Endothelial cell of umbilical vein (primary cell): ENCODE results near the gene MAN2B2. TPM values are rescaled to one million over a fixed set of nuclear protein-coding genes. Genes with fewer than 3 reads are reported as not detected.

Experiments
- BruUV-seq: library from RNA; stranded (reverse); fragments of 400-500 nt; replicated peaks from 2 replicates; lab custom pipeline; 2021; lab: Mats Ljungman, UMichigan
- CTCF ChIA-PET: fragments of 300-600, 350-600 bp; sonication (Branson Sonifier 250); formaldehyde crosslinking; loops from one replicate; lab custom pipeline; 2021; ENCODE audit warnings: antibody characterized with exemption, inconsistent platforms; lab: Charles Lee
- POLR2A ChIA-PET: fragments of 300-600, 350-600 bp; sonication (Branson Sonifier 250); formaldehyde crosslinking; loops from one replicate; lab custom pipeline; 2021; ENCODE audit warnings: antibody characterized with exemption, inconsistent platforms; lab: Charles Lee
- DNase-seq: peaks from one replicate; pipeline ENCODE4 v3.0.0-alpha.2; 2011; ENCODE audit warnings: low read depth, low spot score
- FAIRE-seq: peaks from 2 replicates; lab custom pipeline; 2011; peaks lifted over from hg19 to GRCh38; lab: Jason Lieb, UNC
- H2AFZ ChIP-seq: 2 replicates; pipeline ENCODE4 v1.6.0; 2012; ENCODE audit warnings: low read depth, low read length, control low read depth, inconsistent platforms
- H3K27ac ChIP-seq: 2 replicates; pipeline ENCODE4 v1.5.1; 2011; ENCODE audit warnings: low read depth, mild to moderate bottlenecking, control low read depth, low read length, moderate library complexity; ENCODE audit not compliant: insufficient read depth
- H3K27me3 ChIP-seq, 2 experiments: 2 replicates each; pipeline versions ENCODE4 v1.6.0 to v1.6.1; 2011; ENCODE audit warnings: low read length in 2 of 2, mixed read lengths in 1 of 2; ENCODE audit not compliant: control insufficient read depth in 2 of 2, insufficient read depth in 2 of 2
- H3K36me3 ChIP-seq, 2 experiments: 2 replicates in 1 of 2; 3 replicates in 1 of 2; pipeline ENCODE4 v1.5.1; 2011; ENCODE audit warnings: low read length in 2 of 2, mild to moderate bottlenecking in 1 of 2, moderate library complexity in 1 of 2; ENCODE audit not compliant: control insufficient read depth in 2 of 2, insufficient read depth in 2 of 2; ENCODE audit errors: extremely low read depth in 1 of 2
- H3K4me1 ChIP-seq: 3 replicates; pipeline ENCODE4 v1.5.1; 2011; ENCODE audit warnings: mild to moderate bottlenecking, low read length; ENCODE audit not compliant: control insufficient read depth, insufficient read depth; ENCODE audit errors: extremely low read depth
- H3K4me2 ChIP-seq: 2 replicates; pipeline ENCODE4 v1.6.1; 2011; ENCODE audit warnings: low read length, control low read depth, mixed read lengths; ENCODE audit not compliant: insufficient read depth
- H3K4me3 ChIP-seq, 3 experiments: fragments of 200-600 bp in 1 of 3; sonication (generic), shearing (Covaris generic) in 1 of 3; replicated peaks in 1 of 3; 2 replicates each; pipeline ENCODE4 v1.5.1; 2011 to 2016; ENCODE audit warnings: control low read depth in 3 of 3, low read length in 3 of 3, mild to moderate bottlenecking in 2 of 3, inconsistent platforms in 1 of 3, low read depth in 1 of 3, moderate library complexity in 1 of 3; ENCODE audit not compliant: insufficient read depth in 1 of 3
- H3K79me2 ChIP-seq: 2 replicates; pipeline ENCODE4 v1.6.0; 2012; ENCODE audit warnings: low read length, inconsistent platforms; ENCODE audit not compliant: control insufficient read depth, insufficient read depth
- H3K9ac ChIP-seq: replicated peaks from 2 replicates; pipeline ENCODE3; 2011; ENCODE audit warnings: low read length, control low read depth; ENCODE audit not compliant: insufficient read depth; ENCODE audit errors: extremely low read depth
- H3K9me1 ChIP-seq: replicated peaks from 3 replicates; pipeline ENCODE4 v1.6.0; 2011; ENCODE audit warnings: mild to moderate bottlenecking, low read length; ENCODE audit not compliant: control insufficient read depth, insufficient read depth; ENCODE audit errors: extremely low read depth
- H3K9me3 ChIP-seq: replicated peaks from 2 replicates; pipeline ENCODE4 v1.5.1; 2012; ENCODE audit warnings: low read length, inconsistent platforms; ENCODE audit not compliant: control insufficient read depth, insufficient read depth
- H4K20me1 ChIP-seq: replicated peaks from 2 replicates; pipeline ENCODE3; 2011; ENCODE audit warnings: mild to moderate bottlenecking, low read length; ENCODE audit not compliant: control insufficient read depth, insufficient read depth; ENCODE audit errors: extremely low read depth
- CTCF ChIP-seq, 2 donors: IDR thresholded peaks; 1 replicate in 1 of 2; 2 replicates in 1 of 2; pipeline ENCODE4 v1.5.1; 2011; ENCODE audit warnings: low read length in 2 of 2, mild to moderate bottlenecking in 2 of 2, moderate library complexity in 2 of 2, control low read depth in 1 of 2, inconsistent platforms in 1 of 2, low read depth in 1 of 2; ENCODE audit not compliant: insufficient read depth in 1 of 2; ENCODE audit errors: extremely low read depth in 1 of 2
- EZH2 ChIP-seq: IDR thresholded peaks from 2 replicates; pipeline ENCODE4 v1.6.1; 2012; ENCODE audit warnings: borderline replicate concordance, low read depth, mild to moderate bottlenecking, moderate library complexity, low read length, inconsistent platforms; ENCODE audit not compliant: severe bottlenecking
- FOS ChIP-seq: IDR thresholded peaks from 2 replicates; pipeline ENCODE4 v1.6.1; 2011; ENCODE audit warnings: mild to moderate bottlenecking, low read length, moderate library complexity, borderline replicate concordance; ENCODE audit not compliant: insufficient read depth
- GATA2 ChIP-seq: IDR thresholded peaks from 2 replicates; pipeline ENCODE4 v1.7.0; 2011; ENCODE audit warnings: low read depth, mild to moderate bottlenecking, moderate library complexity, mixed read lengths, low read length; ENCODE audit not compliant: insufficient read length, insufficient read depth
- JUN ChIP-seq: IDR thresholded peaks from 2 replicates; pipeline ENCODE4 v1.6.1; 2011; ENCODE audit warnings: borderline replicate concordance, low read depth; ENCODE audit not compliant: insufficient read length, insufficient read depth
- MYC ChIP-seq: IDR thresholded peaks from one replicate; pipeline ENCODE4 v1.6.1; 2011; ENCODE audit warnings: mild to moderate bottlenecking, low read depth, low read length
- POLR2A ChIP-seq: IDR thresholded peaks from 2 replicates; pipeline ENCODE4 v1.6.1; 2012; ENCODE audit warnings: low read depth, mild to moderate bottlenecking, control low read depth, low read length
- POLR2AphosphoS5 ChIP-seq: IDR thresholded peaks from 2 replicates; pipeline ENCODE4 v1.6.1; 2012; ENCODE audit warnings: low read depth, mild to moderate bottlenecking, control low read depth, low read length, moderate library complexity; ENCODE audit not compliant: insufficient read depth
- dilution Hi-C: fragments of 300-500 bp; cut with MboI; formaldehyde crosslinking; loops from one replicate; pipeline ENCODE4 v1.15.0; 2019; ENCODE audit warnings: low sequenced_read_pairs; ENCODE audit not compliant: extremely low pct_ligation_motif_present
- intact Hi-C: fragments of 100-400 bp; cut with micrococcal nuclease; formaldehyde crosslinking; loops from one replicate; pipeline ENCODE4 v1.10.0; 2022
- polyA plus RNA-seq, 4 experiments: library from polyadenylated mRNA; depleted of rRNA in 3 of 4; stranded (reverse) in 3 of 4; unstranded in 1 of 4; fragments of >200 nt; gene quantifications; 2 replicates each; pipeline versions ENCODE4 v1.2.1 to v1.2.3, GENCODE V29; 2011 to 2012; ENCODE audit warnings: missing spikeins in 1 of 4
- total RNA-seq: library from RNA; stranded (reverse); gene quantifications from 2 replicates; pipeline ENCODE4 v1.2.3, GENCODE V29; 2021
- TF ChIP-seq, protein P1 (sequence below): IDR thresholded peaks from 2 replicates; pipeline ENCODE4 v1.6.1; 2011; ENCODE audit not compliant: insufficient read depth, insufficient read length

MAN2B2 gene
- total and polyA plus RNA-seq, 2 donors (not counting 3 experiments of a cell fraction or from before 2014, with no cell fraction given): 15.7 to 25.1 TPM

DNA sequence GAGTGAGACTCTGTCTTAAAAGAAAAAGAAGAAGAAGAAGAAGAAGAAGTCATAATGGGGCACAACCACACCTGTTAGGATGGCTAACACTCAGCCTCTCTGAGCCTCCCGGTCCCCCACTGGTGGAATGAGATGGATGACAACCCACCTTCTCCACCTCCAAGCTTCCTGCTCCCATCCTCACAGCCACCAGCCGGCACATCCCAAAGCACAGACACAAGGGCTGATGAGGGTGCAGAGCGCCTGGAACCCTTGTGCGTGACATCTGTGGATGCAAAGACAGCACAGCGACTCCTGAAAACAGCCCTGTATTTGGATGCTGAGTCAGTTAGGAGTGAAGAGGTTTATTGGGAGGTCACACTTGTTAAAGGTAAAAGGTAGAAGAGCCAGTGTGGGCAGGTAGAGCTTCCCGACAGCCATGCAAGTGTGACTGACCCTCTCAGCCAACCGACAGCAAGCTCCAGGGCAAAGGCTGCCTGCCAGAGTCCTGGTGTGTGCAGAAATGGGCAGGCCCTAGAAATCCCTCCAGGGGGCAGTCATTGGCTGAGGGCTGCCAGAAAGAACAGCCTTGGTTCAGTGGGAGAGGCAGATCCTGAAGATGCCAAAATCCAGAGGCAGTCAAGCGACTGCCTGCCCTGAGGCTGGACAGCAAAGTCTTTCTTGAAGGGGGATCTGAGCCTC, 26.6 kb upstream of the MAN2B2 start:
- Histone ChIP-seq H3K27ac (no peak overlapping the region), H3K36me3 (no peaks in the 10 kb centered on the region), H3K79me2 (no peaks in the 10 kb centered on the region), H3K4me1 (no peaks in the 10 kb centered on the region), H3K9ac (no peak overlapping the region), H3K4me2 (no peak overlapping the region), H2AFZ (no peak overlapping the region), H3K27me3 (no peaks in the 10 kb centered on the region), H3K4me3 (no peak overlapping the region), H3K9me1 (no peaks in the 10 kb centered on the region), H3K9me3 (no peaks in the 10 kb centered on the region), H4K20me1 (no peaks in the 10 kb centered on the region)
- no peak for TF ChIP-seq POLR2A
- TF ChIP-seq CTCF (IDR thresholded peaks at IDR 0.05; ENCODE audit: extremely low read depth in 1 of 2, insufficient read depth in 1 of 2, low read depth in 1 of 2, low read length in 2 of 2): peak; percentile 16 to 53
- CTCF ChIA-PET: interaction anchor here (0.6 to 5.8 kb wide), 10 partner anchors 12 to 550 kb away, joined by 3 to 125 read pairs (median 4); no protein-coding TSS in a partner anchor
- dilution Hi-C loops (no loop called here), intact Hi-C loops (no loop called here)
- POLR2A ChIA-PET: no interaction called here
- DNase-seq (peak; percentile 12), FAIRE-seq (peak; percentile 62)
- no TSS peak for BruUV-seq

DNA sequence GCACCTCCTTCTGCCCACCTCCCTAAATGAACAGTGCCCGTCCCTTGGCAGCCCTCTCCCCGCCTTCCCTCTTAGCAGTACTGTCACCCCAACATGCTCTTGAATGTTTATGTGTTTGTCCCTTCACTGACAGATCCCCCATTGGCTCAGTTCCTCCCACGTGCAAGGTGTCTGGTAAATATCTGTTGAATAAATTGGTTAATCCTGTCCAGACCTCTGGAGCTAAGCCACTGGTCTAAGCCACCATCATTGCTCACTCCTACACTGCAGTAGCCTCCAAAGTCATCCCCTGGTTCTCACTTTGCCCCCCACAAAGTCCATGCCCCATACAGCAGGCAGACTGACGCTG, 26.1 kb upstream of the MAN2B2 start:
- no peak for TF ChIP-seq FOS
- no peak for TF ChIP-seq MYC
- no peak for TF ChIP-seq JUN
- TF ChIP-seq EZH2: no peak
- no peak for TF ChIP-seq GATA2
- TF ChIP-seq, protein P1, sequence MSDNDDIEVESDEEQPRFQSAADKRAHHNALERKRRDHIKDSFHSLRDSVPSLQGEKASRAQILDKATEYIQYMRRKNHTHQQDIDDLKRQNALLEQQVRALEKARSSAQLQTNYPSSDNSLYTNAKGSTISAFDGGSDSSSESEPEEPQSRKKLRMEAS: no peak
- TF ChIP-seq POLR2A: no peak
- TF ChIP-seq CTCF (IDR thresholded peaks at IDR 0.05; ENCODE audit: extremely low read depth in 1 of 2, insufficient read depth in 1 of 2, low read depth in 1 of 2, low read length in 2 of 2): no peak
- no peak for TF ChIP-seq POLR2AphosphoS5
- H3K36me3 ChIP-seq: no peaks in the 10 kb centered on the region
- H3K9ac ChIP-seq: no peak overlapping the region
- POLR2A ChIA-PET: no interaction called here
- H3K9me3 ChIP-seq: no peaks in the 10 kb centered on the region
- H2AFZ ChIP-seq: no peak overlapping the region
- H3K27ac ChIP-seq: no peak overlapping the region
- no peak overlapping the region for H3K4me2 ChIP-seq
- FAIRE-seq (no peak), DNase-seq (no peak)
- H3K79me2 ChIP-seq: no peaks in the 10 kb centered on the region
- no peaks in the 10 kb centered on the region for H3K9me1 ChIP-seq
- no peaks in the 10 kb centered on the region for H3K27me3 ChIP-seq
- H3K4me1 ChIP-seq: no peaks in the 10 kb centered on the region
- dilution Hi-C loops (no loop called here), intact Hi-C loops (no loop called here)
- no peak overlapping the region for H3K4me3 ChIP-seq
- H4K20me1 ChIP-seq: no peaks in the 10 kb centered on the region
- CTCF ChIA-PET: interaction anchor here (0.7 to 5.8 kb wide), 7 partner anchors 11 to 324 kb away, joined by 3 to 125 read pairs (median 4); no protein-coding TSS in a partner anchor
- no TSS peak for BruUV-seq
